ENCODE measurements around the gene DSC1.

DNA sequence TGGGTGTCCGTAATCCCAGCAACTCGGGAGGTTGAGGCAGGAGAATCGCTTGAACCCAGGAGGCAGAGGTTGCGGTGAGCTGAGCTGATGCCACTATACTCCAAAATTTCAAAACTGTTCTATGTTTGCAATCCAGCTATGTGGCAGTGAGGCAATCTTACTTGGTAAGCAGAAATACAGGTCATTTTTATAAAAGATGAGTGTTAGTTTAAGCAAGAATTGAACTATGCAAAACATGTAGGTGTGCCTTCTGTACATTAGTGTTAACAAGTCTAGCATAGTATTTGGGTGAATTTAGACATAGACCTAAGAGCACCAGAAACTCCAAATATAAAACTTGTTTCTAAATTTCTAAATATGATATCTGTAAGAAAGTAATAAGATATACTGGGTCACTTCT, 7.2 kb downstream of the DSC1 start:
- TF ChIP-seq, protein P1, sequence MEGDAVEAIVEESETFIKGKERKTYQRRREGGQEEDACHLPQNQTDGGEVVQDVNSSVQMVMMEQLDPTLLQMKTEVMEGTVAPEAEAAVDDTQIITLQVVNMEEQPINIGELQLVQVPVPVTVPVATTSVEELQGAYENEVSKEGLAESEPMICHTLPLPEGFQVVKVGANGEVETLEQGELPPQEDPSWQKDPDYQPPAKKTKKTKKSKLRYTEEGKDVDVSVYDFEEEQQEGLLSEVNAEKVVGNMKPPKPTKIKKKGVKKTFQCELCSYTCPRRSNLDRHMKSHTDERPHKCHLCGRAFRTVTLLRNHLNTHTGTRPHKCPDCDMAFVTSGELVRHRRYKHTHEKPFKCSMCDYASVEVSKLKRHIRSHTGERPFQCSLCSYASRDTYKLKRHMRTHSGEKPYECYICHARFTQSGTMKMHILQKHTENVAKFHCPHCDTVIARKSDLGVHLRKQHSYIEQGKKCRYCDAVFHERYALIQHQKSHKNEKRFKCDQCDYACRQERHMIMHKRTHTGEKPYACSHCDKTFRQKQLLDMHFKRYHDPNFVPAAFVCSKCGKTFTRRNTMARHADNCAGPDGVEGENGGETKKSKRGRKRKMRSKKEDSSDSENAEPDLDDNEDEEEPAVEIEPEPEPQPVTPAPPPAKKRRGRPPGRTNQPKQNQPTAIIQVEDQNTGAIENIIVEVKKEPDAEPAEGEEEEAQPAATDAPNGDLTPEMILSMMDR (IDR thresholded peaks at IDR 0.05; ENCODE audit: control extremely low read depth in 1 of 3, insufficient read depth in 1 of 3, low read depth in 1 of 3, low read length in 3 of 3): no peak
- TF ChIP-seq, protein P2, sequence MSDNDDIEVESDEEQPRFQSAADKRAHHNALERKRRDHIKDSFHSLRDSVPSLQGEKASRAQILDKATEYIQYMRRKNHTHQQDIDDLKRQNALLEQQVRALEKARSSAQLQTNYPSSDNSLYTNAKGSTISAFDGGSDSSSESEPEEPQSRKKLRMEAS (IDR thresholded peaks at IDR 0.05): no peak
- no peak for TF ChIP-seq POLR2A (IDR thresholded peaks at IDR 0.05; ENCODE audit: control extremely low read depth in 1 of 2, low read depth in 2 of 2, low read length in 2 of 2)
- TF ChIP-seq POLR2AphosphoS5 (IDR thresholded peaks at IDR 0.05; ENCODE audit: low read depth, low read length): no peak
- TF ChIP-seq CREB1 (IDR thresholded peaks at IDR 0.05): no peak
- TF ChIP-seq RAD21 (IDR thresholded peaks at IDR 0.05 in 1 of 2, conservative IDR thresholded peaks at IDR 0.05 in 1 of 2; ENCODE audit: low read depth in 2 of 2, low read length in 2 of 2): no peak
- TF ChIP-seq, protein P3, sequence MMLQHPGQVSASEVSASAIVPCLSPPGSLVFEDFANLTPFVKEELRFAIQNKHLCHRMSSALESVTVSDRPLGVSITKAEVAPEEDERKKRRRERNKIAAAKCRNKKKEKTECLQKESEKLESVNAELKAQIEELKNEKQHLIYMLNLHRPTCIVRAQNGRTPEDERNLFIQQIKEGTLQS (IDR thresholded peaks at IDR 0.05; ENCODE audit: insufficient read depth, low read depth, low read length): no peak
- TF ChIP-seq TCF12 (IDR thresholded peaks at IDR 0.05; ENCODE audit: low read depth, low read length): no peak
- TF ChIP-seq GABPA (IDR thresholded peaks at IDR 0.05; ENCODE audit: borderline replicate concordance, insufficient read depth, low read length): no peak
- TF ChIP-seq EP300 (IDR thresholded peaks at IDR 0.05; ENCODE audit: borderline replicate concordance in 1 of 2, low read depth in 2 of 2, low read length in 2 of 2): no peak
- no peak for TF ChIP-seq RFX5 (IDR thresholded peaks at IDR 0.05; ENCODE audit: borderline replicate concordance, low read depth, low read length)
- no peak for TF ChIP-seq SUZ12 (IDR thresholded peaks at IDR 0.05; ENCODE audit: low read length)
- TF ChIP-seq CBX5 (IDR thresholded peaks at IDR 0.05; ENCODE audit: low read depth, low read length): no peak
- TF ChIP-seq EZH2 (IDR thresholded peaks at IDR 0.05; ENCODE audit: low read depth, low read length, severe bottlenecking): no peak
